Mesangial cell (primary cell): Measurements from ENCODE around the gene UHRF1. TPM values are rescaled to one million over a fixed set of nuclear protein-coding genes. Genes with fewer than 3 reads are reported as not detected.

ENCODE experiments used
- total RNA-seq: library from RNA; depleted of rRNA; stranded (reverse); fragments of >200 nt; gene quantifications from 2 replicates; pipeline ENCODE4 v1.2.3, GENCODE V29; 2015

UHRF1 gene
- 18.3 and 131 TPM in 2 replicates for total RNA-seq

DNA sequence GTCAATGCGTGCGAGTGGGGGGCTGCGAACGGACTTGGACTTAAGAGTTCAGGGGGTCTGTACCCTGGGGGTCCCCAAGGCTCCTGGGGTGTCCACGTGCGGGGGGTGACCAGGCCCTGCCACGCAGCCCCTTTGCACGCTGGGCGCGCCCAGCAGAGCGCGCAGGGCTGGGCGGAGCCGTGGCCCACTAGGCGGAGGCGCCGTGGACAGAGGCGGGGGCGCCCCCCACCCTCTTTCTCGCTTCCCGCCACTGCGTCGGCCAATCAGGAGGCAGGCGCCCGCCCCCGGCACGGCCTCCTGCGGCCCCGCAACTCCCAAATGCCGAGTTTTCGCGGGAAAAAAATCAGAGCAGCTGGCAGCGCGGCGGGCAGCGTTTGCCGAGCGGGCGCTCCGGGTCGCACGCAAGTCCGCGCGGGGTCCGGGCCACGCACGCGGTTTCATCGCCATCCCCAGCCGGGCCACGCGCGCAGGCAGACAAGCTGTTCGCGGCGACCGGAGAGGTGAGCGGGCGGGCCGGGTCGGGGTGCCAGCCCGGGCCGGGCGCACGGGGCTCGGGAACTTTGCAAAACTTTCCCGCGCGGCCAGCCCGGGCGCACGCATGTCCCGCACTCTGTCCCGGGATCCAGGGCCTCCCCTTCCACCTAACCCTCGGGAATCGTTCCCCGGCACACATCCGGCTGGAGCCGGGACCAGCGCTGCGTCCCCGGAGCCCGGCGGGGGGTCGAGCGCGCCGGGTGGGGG, at the start of gene UHRF1:
Gene UHRF1, plus strand, starts transcription at position 346 of the 741 bp plus-strand sequence. CDS start 1,385 bp downstream, outside the sequence.

DNA sequence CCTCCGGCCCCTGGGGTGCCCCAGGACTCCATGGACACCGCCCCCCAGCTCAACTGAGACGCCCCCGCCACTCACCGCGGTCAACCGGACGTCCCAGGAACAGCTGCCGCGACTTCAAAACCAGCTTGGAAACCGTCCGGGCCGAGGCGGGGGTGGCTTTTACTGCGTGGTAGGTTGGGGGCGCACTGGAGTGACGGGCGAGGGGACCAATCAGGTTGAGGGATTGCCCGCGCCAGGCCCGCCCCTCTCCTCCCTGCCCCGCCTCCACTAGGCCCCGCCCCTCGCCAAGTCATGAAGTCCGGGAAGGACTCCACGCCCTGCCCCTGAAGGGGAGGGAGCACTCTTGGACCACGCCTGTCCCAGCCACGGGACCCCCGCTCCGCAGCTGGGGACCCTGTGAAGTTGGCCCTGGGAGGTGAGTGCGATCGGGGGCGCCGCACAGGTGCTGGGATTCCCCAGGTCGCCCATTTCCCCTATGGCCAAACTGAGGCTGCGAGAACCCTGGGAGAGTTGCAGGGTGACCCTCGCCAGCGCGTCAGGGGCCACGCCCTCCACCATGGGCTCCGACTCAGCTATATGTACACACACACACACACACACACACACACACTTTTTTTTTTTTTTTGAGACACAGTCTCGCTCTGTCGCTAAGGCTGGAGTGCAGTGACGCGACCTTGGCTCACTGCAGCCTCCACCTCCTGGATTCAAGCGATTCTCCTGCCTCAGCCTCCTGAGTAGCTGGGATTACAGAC, 41.6 kb upstream of the UHRF1 start, which contains the start of gene PLIN3:
Gene PLIN3, minus strand, starts transcription at position 134 of the 752 bp plus-strand sequence. CDS start 6,273 bp downstream, outside the sequence.

DNA sequence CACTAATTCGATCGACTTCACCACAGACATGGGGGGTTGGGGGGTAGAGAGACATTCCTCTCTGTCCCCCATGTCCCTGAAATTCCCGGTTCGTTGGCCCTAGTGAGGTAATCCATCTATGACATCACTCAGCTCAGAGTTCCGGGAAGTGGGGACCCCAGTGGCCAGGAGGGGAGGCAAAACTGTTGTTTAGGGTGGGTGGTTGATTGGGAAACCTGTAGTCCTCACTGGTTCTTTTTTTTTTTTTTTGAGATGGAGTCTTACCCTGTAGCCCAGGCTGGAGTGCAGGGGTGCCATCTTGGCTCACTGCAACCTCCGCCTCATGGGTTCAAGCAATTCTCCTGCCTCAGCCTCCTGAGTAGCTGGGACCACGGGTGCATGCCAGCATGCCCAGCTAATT, 6.5 kb upstream of the UHRF1 start, which contains the start of gene ARRDC5:
Gene ARRDC5, minus strand, starts transcription at position 101 of the 400 bp plus-strand sequence. Its CDS starts 71 bp downstream, at position 30.

DNA sequence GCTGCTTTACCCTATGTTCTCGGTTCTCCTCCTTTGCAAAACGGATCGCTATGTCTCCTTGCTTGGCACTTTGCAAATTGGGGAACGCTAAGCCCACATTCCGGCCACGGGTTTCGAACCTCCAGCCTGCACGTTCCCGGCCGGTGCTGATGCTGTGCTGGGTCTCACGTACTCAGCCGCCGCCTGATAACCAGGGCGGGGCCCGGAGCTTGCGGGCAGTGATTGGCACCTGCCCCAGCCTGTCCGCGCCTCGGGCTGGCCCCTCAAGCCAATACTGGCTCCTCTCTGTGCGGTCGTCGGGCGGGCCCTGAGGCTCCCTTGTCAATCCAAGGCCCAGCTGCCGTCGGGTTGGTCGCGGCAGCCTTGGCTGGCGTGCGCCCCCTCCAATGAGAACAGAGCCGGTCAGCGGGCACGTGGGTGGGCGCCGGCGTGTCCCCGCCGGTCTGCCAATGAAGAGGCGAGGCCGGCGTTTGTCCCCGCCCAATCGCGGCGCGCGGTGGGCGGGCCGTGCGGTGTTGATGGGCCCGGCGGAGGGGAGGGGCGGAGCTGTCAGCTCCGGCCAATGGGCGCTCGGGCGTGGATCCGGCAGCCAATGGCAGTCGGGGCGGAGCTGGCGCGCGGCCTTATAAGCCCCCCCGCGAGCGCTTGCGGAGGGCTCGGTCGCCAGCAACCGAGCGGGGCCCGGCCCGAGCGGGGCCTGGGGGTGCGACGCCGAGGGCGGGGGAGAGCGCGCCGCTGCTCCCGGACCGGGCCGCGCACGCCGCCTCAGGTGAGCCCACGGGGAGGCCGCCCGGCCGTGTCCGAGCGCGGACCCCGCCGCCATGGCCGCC, 59.4 kb downstream of the UHRF1 start, which contains the start of gene KDM4B:
Gene KDM4B, plus strand, starts transcription at position 652 of the 830 bp plus-strand sequence. CDS start 63,778 bp downstream, outside the sequence.

Other genes with a start within 250 kb of the UHRF1 start
- gene MYDGF, start 239.2 kb upstream of the UHRF1 start, total RNA-seq = 129 and 171 TPM in 2 replicates
- 57.8 and 127 TPM in 2 replicates for gene DPP9, start 185.7 kb upstream of the UHRF1 start, total RNA-seq
- 14.7 and 15.1 TPM in 2 replicates for gene FEM1A, start 117.8 kb upstream of the UHRF1 start, total RNA-seq
- 7.7 and 9.1 TPM in 2 replicates for gene TICAM1, start 77.8 kb upstream of the UHRF1 start, total RNA-seq
- gene PLIN3, start 41.8 kb upstream of the UHRF1 start, total RNA-seq = 234 and 242 TPM in 2 replicates
- not detected in 2 replicates for gene ARRDC5, start 6.6 kb upstream of the UHRF1 start, total RNA-seq
- gene KDM4B, start 59.6 kb downstream of the UHRF1 start, total RNA-seq = 17.4 and 35.7 TPM in 2 replicates